GM21367 (cell line): ENCODE results near the gene SECTM1.
"Not testable (repeated sequence)": the region's sequence is repeated elsewhere in the genome, so short reads cannot be mapped to it uniquely, and the experiment has no call there.

Source experiments
- ATAC-seq: cut with Tn5 transposase; IDR thresholded peaks from one replicate; pipeline ENCODE4 v1.9.1; 2021; ENCODE audit not compliant: unreplicated experiment

SECTM1 gene

GRCh38 chr17:82333279-82334171 lies at the start of gene SECTM1:
TSS of gene SECTM1 (minus strand) at chr17:82333766. CDS start at chr17:82327240, 6,526 bp downstream.
- no peak for ATAC-seq

- ATAC-seq = no peak
Measured at GRCh38 chr17:82382933-82383255, 49.3 kb upstream of the SECTM1 start.

- not testable (repeated sequence) for ATAC-seq
Measured at GRCh38 chr17:82382220-82382932, 48.8 kb upstream of the SECTM1 start.

GRCh38 chr17:82381703-82382009 lies 48.1 kb upstream of the SECTM1 start:
- not testable (repeated sequence) for ATAC-seq

GRCh38 chr17:82380860-82381702 lies 47.5 kb upstream of the SECTM1 start:
- no peak for ATAC-seq

- ATAC-seq = no peak
Measured at GRCh38 chr17:82378741-82379021, 45.1 kb upstream of the SECTM1 start.

GRCh38 chr17:82377924-82378740 lies 44.6 kb upstream of the SECTM1 start:
- ATAC-seq = no peak

GRCh38 chr17:82377294-82377693 lies 43.7 kb upstream of the SECTM1 start:
- ATAC-seq = not testable (repeated sequence)

- no peak for ATAC-seq
Measured at GRCh38 chr17:82376042-82376730, 42.6 kb upstream of the SECTM1 start.

GRCh38 chr17:82375359-82376041 lies 41.9 kb upstream of the SECTM1 start:
- no peak for ATAC-seq

GRCh38 chr17:82374626-82375331 lies 41.2 kb upstream of the SECTM1 start:
- no peak for ATAC-seq

GRCh38 chr17:82373731-82374625 lies 40.4 kb upstream of the SECTM1 start:
- ATAC-seq = no peak

- ATAC-seq = not testable (repeated sequence)
Measured at GRCh38 chr17:82373072-82373452, 39.5 kb upstream of the SECTM1 start.

GRCh38 chr17:82372249-82373071 lies 38.9 kb upstream of the SECTM1 start:
- ATAC-seq = no peak

- no peak for ATAC-seq
Measured at GRCh38 chr17:82371333-82372248, 38.0 kb upstream of the SECTM1 start, which contains the start of gene UTS2R. TSS of gene UTS2R (plus strand) at chr17:82371765. CDS start at chr17:82374325, 2,560 bp downstream.
